ENCODE data around the gene SEMA3C. TPM values are rescaled to one million over a fixed set of nuclear protein-coding genes. Genes with fewer than 3 reads are reported as not detected.

The SEMA3C gene
- polyA plus RNA-seq, 4 donors: 31.7 to 39.6 (median 35.6) TPM

GRCh38 chr7:80859272-80859970, 59.4 kb downstream of the SEMA3C start:
- no peak for DNase-seq (ENCODE audit: low read depth in 4 of 4, low spot score in 3 of 4)

GRCh38 chr7:80858141-80858903, 60.5 kb downstream of the SEMA3C start:
- DNase-seq (ENCODE audit: low read depth in 4 of 4, low spot score in 3 of 4): no peak

- no peak for DNase-seq (ENCODE audit: low read depth in 4 of 4, low spot score in 3 of 4)
Observed at GRCh38 chr7:80856769-80857168, 62.1 kb downstream of the SEMA3C start.

- DNase-seq (ENCODE audit: low read depth in 4 of 4, low spot score in 3 of 4): no peak
Observed at GRCh38 chr7:80851896-80852476, 66.9 kb downstream of the SEMA3C start.

GRCh38 chr7:80848841-80849240, 70.0 kb downstream of the SEMA3C start:
- no peak for DNase-seq (ENCODE audit: low read depth in 4 of 4, low spot score in 3 of 4)

- DNase-seq (ENCODE audit: low read depth in 4 of 4, low spot score in 3 of 4): no peak
Observed at GRCh38 chr7:80847895-80848294, 71.0 kb downstream of the SEMA3C start.

- no peak for DNase-seq (ENCODE audit: low read depth in 4 of 4, low spot score in 3 of 4)
Observed at GRCh38 chr7:80847027-80847426, 71.8 kb downstream of the SEMA3C start.

GRCh38 chr7:80844916-80845315, 73.9 kb downstream of the SEMA3C start:
- no peak for DNase-seq (ENCODE audit: low read depth in 4 of 4, low spot score in 3 of 4)

GRCh38 chr7:80843018-80843677, 75.7 kb downstream of the SEMA3C start:
- no peak for DNase-seq (ENCODE audit: low read depth in 4 of 4, low spot score in 3 of 4)

GRCh38 chr7:80842022-80842790, 76.6 kb downstream of the SEMA3C start:
- no peak for DNase-seq (ENCODE audit: low read depth in 4 of 4, low spot score in 3 of 4)

GRCh38 chr7:80841423-80841955, 77.4 kb downstream of the SEMA3C start:
- DNase-seq (ENCODE audit: low read depth in 4 of 4, low spot score in 3 of 4): peak in 1 of 4 donors; percentile 28

GRCh38 chr7:80840681-80841080, 78.2 kb downstream of the SEMA3C start:
- DNase-seq (ENCODE audit: low read depth in 4 of 4, low spot score in 3 of 4): no peak

GRCh38 chr7:80839855-80840254, 79.0 kb downstream of the SEMA3C start:
- DNase-seq (ENCODE audit: low read depth in 4 of 4, low spot score in 3 of 4): no peak

- DNase-seq (ENCODE audit: low read depth in 4 of 4, low spot score in 3 of 4): no peak
Observed at GRCh38 chr7:80838643-80839042, 80.2 kb downstream of the SEMA3C start.

- no peak for DNase-seq (ENCODE audit: low read depth in 4 of 4, low spot score in 3 of 4)
Observed at GRCh38 chr7:80837345-80837744, 81.5 kb downstream of the SEMA3C start.

GRCh38 chr7:80835251-80835650, 83.6 kb downstream of the SEMA3C start:
- no peak for DNase-seq (ENCODE audit: low read depth in 4 of 4, low spot score in 3 of 4)

GRCh38 chr7:80833289-80834268, 85.3 kb downstream of the SEMA3C start:
- DNase-seq (ENCODE audit: low read depth in 4 of 4, low spot score in 3 of 4): peak in 1 of 4 donors; percentile 22

GRCh38 chr7:80832006-80832405, 86.8 kb downstream of the SEMA3C start:
- DNase-seq (ENCODE audit: low read depth in 4 of 4, low spot score in 3 of 4): no peak

All from right renal pelvis (tissue), 4 donors.